KG1 (cell line): ENCODE measurements around the gene DOK7.
A peak's percentile ranks its signal among the peaks of the same experiment; 100 is the strongest.
"Not testable (repeated sequence)": the region's sequence is repeated elsewhere in the genome, so short reads cannot be mapped to it uniquely, and the experiment has no call there.

ENCODE experiments used
- DNase-seq: peaks from one replicate; lab custom pipeline; 2025; lab: John Stamatoyannopoulos, UW

Gene DOK7

DNA sequence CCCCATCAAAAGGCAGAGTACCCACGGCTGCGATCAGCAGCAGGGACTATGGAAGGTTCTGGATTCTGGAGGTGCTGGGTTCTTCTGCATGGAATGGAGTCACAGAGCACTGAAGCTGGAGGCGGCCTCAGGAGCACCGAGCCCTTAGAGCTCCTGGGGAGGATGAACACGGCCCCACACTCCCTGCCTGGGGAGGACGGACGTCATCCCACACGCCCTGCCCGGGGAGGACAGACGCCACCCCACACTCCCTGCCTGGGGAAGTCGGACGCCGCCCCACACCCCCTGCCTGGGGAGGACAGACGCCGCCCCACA lies 59.2 kb downstream of the DOK7 start:
- no peak for DNase-seq

DNA sequence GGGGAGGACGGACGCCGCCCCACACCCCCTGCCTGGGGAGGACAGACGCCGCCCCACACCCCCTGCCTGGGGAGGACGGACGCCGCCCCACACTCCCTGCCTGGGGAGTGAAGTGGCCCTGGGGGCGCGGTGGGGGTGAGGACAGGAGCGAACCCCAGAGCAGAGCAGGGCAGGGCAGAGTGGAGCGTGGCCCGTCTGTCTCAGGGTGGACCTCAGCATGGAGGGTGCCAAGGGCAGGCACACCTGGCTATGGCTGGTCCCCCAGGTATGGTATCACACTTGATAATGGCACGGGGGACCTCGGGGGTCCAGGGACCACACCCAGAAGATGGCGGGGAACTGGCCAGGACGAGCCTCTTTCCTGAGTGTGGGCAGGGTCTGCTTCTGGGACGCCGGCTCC lies 59.5 kb downstream of the DOK7 start:
- DNase-seq, result no peak

DNA sequence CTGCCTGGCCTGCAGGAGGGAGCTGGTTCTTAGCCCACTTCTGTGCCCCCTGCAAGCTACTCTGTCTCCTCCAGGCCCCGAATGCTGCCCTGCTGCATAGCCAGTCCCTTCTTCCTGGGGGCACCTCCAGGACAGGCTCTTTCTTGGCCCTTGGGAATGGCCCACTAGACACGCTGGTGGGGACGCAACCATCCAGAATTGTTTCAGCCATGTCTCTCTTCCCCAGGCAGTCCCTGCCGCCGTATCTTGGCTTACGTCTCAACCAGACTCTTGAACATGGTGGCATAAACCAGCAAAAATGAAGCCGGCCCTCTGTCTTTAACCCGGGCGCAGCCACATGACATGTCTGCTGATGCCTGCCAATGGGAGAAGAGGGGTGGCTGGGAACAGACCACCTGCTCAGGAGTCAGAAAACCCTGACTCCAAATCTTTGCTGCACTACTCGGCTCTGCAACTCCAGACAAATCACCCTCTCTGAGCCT lies 60.1 kb downstream of the DOK7 start:
- DNase-seq, result no peak

DNA sequence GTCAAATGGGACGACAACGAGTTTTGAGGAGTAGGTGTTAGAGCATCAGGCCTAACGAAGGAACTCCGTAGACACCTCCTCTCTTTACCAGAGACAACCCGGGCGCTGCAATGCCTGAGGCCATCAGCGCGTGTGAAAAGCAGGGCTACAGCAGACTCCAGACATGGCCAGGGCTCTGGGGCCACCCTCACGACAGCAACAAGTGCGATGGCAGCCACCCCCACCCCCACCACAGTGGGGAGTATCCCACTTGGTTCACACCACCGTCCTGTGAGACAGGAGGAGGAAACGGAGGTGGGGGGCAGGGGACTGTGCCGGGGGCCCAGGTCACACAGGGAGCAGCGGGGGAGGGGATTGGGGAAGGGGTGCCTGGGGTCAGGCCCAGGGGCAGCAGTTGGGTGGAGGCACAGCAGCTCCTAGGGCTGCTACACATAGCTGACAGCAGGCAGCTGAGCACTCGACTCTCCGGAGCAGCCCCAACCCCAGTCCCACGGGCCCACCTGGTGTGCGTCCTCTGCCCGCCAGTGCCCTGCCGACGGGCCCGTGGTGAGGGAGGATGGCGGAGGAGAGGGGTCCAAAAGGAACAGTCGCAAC lies 60.6 kb downstream of the DOK7 start:
- no peak for DNase-seq

DNA sequence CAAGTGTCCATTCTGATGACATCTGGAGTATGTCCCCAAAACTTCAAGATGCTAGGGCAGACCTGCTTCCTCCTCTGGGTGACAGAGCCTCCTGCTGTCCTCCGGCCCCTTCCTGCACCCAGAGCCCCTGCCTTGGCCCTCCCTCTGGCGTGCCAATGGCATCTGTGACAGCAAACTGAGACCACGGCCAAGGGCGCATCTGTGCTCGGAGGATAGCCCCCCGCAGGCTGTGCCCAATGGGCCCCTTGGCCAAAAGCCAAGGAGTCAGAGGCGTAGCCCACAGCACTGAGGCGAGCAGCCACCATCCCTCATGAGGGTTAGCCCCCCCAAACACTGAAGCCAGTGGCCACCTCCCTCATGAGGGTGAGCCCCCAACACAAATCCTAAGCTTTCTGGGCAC lies 61.2 kb downstream of the DOK7 start:
- no peak for DNase-seq

DNA sequence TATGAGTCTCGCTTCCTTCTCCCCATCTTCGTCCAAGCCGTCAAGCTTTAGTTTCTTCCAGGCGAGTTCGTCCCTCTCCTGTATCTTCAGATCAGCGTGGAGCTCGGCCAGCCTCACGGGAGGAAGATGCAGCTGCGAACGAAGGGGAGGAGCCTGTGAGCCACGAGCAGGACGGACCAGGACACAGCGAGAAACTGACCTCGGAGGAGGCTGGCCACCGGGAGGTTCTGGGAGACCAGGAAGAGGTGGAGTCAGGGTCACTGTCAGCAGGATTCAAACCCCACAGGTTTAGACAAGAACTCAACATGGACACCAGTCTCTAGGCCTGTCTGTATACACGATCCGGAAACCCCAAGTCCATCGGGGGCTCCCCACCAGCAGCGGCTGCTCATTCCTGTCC lies 61.8 kb downstream of the DOK7 start:
- no peak for DNase-seq

DNA sequence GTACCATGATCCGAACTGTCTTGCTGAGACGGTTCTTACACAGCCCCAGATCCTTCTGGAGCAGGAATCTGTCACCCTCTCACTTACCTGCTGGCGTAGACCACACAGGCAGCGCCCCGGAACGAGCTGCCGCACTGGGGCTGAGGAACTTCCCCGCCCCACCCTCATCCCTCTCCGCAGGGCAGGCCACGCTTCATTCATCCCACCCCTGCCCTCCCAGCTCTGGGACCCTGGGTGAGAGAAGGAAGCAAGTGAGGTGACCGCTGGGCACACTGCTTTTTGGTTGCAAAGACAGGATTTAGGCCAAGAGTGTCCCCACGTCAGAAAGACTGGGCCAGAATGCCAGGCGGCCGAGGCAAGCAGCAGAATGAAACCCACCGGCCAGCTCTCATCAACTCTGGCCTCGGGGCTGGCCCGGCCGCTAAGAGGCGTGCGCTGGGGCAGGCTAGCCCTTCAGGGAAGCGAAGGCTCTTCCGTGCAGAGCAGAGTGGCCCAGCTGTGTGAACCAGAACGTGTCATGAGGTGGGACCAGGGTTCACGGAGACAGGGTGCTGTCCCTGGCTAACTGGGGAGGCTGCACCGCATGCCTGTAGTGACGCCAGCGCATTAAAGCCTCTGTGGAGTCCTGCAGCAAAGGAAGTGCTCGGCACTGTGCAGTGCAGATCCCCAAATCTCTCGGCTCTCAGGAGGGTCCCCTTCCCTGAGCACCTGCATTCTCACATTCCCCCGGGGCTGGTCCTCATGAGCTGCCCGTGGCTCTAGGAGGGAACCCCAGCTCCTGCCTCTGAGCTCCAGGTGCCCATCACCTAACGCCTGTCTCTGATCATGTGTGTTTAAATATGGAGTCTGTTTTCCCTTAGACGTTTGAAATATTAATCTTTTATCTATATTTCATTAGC lies 62.7 kb downstream of the DOK7 start:
- DNase-seq, result no peak

DNA sequence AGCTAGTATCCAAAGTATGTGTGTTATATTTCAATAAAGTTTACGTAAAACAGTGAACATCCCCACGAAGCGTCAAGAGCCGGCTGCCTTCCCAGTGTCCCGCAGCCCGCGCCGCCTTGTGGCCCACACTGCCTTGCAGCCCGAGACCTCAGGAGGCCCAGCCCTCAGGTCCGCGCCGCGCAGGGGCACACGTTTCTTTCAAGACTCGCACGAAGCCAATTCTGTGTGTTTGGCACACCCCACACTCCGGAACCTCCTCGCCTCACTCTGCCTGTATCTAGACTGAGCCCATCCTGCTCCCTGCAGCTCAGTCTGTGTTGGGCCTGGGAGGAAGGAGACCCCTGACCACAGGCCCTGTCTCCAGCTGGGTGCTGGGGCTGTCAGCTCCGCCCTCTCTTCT lies 63.4 kb downstream of the DOK7 start:
- DNase-seq, result no peak

DNA sequence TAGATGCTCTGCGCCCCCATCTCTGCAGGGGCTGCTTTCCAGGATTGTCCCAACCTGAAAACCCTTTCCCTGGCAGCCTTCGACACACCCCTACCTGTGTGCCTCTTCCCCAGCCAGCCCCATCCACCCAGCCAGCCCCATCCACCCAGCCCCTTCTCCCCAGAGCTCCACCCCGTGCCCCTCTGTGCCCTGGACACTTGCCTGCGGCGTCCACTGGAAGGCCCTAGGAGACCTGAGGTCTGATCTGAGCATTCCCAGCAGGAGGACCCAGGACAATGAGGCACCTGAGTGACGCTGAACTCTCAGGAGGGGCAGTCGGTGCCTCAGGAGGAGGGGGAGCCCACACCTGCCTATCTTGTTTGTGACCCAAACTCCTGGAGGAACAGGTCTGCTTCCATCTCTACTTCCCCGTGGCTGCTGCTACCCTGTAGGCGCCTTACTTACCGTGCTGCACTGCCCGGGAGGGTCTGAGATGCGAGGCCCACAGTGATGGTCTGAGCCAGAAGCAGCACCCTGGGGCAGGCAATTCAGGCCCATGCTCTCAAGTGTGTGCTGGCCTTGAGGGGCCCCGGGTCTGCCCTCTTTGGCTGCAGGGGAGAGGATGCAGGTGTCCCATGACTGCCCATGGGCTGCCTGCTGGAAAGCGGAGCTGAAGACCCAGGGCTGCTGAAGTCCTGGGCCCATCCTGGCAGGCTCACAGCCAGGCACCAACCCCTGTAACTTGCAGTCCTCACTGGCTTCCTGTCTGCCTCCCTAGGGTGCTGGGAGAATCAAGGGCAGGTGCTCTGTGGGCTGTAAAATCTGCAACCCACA lies 64.2 kb downstream of the DOK7 start:
- DNase-seq, result no peak

DNA sequence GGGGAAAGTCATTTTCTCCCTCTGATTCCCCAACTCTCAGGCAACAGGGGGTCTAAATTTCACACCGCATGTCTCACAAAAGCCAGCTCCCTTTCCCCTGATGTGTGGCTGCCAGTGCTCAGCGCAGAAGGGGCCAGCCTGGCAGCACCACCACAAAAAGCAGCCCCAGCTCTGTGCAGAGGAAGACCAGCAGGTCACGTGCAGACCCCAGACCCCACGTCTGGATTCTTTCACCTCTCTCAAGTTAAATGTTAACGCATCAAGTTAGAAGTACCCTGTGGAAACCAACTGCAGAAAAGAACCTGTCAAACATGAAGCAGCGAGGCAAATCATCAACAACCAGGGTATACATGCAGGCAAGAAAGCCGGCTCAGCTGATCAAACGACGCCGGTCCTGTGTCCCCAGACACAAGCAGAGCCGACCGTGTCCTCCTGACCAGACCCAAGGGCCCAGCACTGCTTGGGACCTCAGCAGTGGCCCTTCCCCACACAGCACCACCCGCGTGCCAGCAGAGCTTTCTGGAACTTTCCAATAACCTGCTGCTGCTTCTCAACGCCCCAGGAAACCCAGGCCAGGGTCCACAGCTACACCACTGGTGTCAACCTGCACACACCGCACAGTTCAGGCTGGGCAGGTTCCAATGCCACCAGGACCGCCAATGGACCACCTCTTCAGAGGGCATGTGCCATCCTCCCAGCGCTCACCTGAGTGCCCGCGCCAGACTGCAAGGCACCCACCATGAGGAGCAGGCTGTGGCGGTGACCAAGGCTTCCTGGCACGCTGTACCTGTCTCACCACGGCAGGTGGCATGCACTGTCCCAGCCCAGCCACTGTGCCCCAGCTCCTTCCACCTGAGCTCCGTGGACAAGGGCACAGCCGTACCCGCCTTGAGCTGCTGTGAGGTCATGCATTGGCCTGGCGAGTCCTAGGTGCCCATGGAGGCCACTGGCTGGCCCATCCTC lies 65.1 kb downstream of the DOK7 start:
- no peak for DNase-seq

DNA sequence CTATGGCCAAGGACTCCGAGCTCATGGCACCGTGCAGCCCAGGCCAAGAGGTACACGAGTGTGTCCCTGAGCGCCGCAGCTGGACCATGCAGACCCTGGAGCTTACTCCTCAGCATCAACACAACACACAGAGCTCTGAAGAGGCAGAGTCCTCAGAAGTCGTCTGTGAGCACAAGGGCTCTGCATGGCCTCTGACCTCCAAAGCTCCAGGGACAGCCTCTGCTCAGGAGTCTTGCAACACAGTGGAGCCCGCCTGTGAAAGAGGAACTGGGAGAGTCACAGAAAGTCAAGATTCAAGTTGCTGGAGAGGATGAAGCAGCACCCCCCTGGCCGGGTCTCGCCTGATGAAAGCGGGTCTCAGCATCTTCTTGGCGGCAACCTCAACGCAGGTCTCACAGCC lies 66.3 kb downstream of the DOK7 start:
- no peak for DNase-seq

DNA sequence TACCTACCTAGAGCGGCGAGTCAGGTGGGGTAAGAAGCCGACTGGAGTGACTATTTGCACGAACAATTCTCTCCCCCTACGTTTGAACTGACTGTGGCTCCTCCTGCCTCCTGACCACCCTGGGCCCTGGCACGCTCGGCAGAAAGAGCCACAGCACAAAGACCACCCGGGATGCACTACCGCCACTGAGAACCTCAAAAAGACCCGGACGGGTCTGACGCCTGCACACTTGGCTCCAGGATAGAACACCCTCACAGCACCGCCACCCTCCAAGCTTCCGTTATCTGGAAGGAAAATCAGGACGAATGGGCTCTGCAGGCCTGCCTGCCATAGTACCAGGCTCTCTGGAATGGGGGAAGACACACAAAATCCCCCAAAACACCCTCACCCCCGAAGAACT lies 66.9 kb downstream of the DOK7 start:
- DNase-seq, result no peak

DNA sequence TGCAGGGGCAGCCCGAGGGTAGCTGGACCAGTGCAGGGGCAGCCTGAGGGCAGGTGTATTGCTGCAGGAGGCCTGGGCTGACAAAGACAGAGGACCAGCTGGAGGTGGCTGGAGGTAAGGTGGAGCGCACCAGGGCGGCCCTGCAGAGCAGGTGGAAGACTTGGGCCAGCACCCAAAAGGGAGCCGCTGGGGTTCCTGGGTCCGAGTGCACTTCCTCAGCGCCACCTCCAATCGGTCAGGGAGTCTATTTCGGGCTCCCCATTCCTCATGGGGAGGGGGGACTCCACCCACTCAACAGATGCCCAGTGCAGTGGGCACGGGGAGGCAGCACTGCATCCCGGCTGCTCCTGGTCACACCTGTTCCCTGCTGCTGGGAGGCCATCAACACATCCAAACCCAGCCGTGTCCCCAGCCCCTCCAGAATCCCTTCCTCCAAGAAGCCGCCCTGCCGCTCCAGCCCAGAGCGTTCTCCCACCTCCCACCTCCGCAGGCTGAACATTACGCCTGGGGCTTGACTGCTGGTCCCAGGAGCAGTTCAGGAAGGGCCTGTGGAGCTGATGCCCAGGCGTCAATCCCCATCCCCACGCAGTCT lies 67.7 kb downstream of the DOK7 start:
- DNase-seq, result no peak

DNA sequence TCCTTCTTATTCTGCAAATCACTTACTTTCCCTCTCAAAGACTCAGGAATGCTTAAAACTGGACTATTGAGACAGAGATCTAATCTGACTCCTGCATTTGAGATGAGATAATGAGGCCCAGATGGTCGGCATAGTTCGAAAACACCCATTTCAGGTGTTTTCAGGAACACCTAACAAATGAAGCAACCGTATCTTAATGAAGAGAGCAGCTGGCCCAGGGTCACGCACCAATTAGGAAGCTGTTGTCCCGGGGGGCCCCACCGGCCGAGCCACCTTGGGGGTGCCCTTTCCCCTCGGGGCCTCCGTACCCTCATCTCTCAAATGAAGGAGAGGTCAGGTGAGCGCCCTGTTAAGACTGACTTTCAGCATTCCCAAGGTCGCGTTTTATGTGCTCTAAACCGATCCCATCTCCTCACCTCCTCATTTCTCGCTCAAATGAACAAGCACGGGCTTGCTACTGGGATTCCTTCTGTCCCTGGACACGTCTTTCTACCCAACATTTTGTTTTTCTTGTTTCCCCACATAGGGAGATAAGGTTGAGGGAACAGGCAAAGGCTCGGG lies 68.3 kb downstream of the DOK7 start:
- no peak for DNase-seq

DNA sequence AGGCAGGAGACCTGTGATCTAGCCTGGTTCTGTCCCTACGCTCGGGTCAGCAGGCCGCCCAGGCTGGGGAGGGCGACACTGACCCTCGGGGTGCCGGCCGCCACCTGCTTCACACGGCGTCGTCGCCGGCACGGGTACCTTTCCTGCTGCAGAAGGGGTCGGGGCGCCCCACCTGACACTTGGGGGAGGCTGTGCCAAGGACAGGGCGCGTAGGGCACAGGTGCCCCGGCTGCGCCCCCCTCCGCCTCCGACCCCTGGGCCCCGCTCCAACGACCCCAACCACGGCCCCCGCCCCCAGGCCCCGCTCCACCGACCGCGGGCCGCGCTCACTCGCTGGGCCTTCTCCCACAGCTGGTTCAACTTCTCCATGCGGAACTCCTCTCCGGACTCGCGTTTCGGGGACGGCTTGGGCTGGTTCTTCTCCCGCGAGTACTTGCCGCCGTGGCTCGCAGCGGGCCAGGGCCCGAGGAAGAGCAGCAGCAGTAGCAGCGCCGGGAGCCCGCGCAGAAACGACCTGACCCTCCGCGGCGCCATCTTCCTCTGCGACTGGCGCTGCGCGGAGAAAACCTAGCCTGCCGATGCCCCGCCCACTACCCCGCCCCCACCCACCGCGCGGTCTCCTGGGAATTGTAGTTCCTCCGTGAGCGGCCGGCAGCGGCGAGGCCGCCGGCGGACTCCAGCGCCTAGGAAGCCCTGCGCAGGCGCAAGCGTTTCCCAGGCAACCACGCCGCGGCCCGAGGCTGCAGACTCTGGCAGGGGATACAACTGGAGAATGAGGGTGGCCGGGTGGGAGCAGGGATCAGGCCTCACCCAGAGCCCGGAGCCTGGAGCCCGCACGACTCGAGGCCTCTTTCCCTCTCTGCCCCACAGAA lies 69.0 kb downstream of the DOK7 start, which contains the start of gene LRPAP1:
LRPAP1 (minus strand) TSS at position 544 of the 872 bp plus-strand sequence; CDS start at position 534, 10 bp downstream.
- peak; percentile 83 for DNase-seq

DNA sequence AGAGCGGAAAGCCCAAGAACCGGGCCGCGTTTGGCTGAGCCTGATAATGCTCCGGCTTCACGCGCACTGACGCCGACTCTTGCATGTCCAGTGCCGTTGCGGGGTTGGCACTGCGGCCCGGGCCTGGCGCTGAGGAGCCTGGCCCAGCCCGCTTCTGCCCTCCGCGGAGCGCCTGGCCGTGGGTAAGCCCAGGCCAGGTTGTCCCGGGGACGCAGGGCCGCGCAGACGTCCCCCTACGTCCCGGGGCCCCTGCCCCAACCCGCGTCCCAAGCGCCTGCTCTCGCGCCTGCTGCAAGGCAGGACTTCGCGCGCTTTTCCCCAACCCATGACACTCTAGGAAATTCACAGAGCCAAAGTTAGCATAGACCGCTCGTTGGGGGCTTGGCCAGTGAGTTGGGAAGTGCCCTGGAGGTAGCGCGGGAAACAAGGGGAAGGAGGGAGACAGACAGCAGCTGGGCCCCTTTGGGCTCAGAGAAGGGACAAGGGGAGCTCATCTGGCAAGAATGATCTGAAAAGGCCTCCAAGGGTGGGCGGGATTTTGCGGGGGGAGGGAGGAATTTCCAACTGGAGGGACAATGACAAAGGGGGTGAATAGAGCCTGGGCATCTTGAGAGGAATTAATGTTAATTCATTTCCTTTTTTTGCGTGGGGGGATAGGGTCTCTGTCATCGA lies 69.8 kb downstream of the DOK7 start:
- no peak for DNase-seq

DNA sequence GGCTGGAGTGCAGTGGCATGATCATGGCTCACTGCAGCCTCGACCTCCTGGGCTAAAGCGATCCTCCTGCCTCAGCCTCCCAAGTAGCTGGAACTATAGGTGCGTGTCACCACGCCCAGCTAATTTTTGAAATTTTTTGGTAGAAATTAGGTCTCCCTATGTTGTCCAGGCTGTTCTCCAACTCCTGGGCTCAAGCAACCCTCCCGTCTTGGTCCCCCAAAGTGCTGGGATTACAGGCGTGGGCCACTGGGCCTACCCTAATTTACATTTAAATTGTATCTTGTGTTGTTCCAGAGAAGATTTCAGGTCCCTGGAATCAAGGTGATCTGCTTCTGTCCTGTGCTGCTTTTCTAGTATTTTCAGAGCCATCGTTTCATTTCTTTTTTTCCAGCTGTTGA lies 70.3 kb downstream of the DOK7 start:
- DNase-seq, result no peak

DNA sequence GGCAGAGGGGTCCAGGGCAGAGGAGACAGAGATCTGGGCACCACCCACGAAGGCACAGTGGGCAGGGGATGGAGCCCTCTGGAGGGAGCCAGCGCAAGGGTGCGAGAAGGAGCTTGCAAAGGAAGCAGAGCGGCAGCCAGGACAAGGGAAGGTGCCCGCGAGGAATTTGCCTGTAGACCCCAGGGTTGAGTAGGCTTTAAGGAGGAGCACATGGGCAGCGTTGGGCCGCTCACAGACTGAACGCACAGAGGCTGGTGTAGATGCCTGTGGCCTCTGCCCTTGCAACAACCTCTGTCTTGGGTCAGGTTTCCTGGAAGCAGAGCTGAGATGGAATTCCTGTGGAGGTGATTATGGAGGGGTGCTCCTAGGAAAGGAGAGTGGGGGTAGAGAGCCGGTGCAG lies 72.7 kb downstream of the DOK7 start:
- not testable (repeated sequence) for DNase-seq

DNA sequence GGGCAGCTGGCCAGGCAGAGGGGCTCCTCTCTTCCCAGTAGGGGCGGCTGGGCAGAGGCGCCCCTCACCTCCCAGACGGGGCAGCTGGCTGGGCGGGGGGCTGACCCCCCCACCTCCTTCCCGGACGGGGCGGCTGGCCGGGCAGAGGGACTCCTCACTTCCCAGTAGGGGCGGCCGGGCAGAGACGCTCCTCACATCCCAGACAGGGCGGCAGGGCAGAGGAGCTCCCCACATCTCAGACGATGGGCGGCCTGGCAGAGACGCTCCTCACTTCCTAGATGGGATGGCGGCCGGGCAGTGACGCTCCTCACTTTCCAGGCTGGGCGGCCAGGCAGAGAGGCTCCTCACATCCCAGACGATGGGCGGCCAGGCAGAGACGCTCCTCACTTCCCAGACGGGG lies 75.8 kb downstream of the DOK7 start:
- DNase-seq, result not testable (repeated sequence)
